Right renal cortex interstitium (tissue), 3 donors: ENCODE data around the gene SLAMF7. TPM values are rescaled to one million over a fixed set of nuclear protein-coding genes. Genes with fewer than 3 reads are reported as not detected.
"Not testable (repeated sequence)": the region's sequence is repeated elsewhere in the genome, so short reads cannot be mapped to it uniquely, and the experiment has no call there.

Experiments used
- DNase-seq, 3 donors: peaks; one replicate each; pipeline ENCODE4 v3.0.0-alpha.2; 2013; ENCODE audit warnings: low read depth in 3 of 3, low spot score in 2 of 3
- polyA plus RNA-seq, 3 donors: library from polyadenylated mRNA; unstranded; fragments of 120-200 nt; gene quantifications; one replicate each; pipeline ENCODE4 v1.2.1, GENCODE V29; 2013; ENCODE audit not compliant: insufficient read length in 3 of 3

Gene SLAMF7
- polyA plus RNA-seq, 3 donors: 0.24 to 0.52 (median 0.28) TPM

DNA sequence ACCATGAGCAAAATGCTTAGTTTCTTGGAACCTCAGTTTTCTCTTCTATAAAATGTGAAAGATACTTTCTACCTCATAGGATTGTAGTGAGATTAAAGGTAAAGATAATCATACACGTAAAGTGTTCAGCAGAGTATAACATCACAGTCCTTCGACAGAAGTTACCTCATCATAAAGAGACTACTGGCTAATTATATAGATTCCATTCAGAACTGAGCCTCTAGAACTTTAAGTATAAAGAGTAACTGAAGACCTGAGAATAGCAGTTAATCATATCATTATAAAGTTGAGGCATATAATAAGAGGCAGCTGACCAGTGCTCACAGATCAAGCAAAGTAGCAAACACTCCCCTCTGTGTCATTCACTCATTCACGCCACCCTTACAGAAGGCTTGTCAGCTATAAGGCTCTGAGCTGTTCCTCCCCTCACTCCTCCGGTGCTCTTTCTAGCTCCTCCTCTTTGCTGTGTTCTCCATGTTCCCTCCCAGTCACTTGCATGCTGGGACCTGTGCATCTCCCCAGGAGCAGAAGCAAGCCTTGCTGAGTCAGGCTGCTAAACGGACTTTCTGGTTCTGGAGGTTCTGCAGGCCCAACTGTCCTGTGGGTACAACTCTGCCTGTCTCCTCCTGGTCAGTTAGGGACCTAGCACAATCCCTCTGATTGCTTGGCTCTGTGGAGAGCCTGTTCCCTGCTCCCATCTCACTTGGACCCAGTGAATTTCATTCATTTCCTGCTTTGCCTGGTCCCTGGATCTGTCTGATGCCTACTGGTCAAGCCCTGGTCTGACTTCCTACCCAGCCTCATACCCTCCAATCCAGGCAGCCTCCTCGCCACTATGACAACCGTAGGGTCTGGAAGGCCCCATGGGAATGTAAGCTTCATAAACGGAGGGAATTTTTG lies 28.6 kb downstream of the SLAMF7 start:
- DNase-seq: no peak

DNA sequence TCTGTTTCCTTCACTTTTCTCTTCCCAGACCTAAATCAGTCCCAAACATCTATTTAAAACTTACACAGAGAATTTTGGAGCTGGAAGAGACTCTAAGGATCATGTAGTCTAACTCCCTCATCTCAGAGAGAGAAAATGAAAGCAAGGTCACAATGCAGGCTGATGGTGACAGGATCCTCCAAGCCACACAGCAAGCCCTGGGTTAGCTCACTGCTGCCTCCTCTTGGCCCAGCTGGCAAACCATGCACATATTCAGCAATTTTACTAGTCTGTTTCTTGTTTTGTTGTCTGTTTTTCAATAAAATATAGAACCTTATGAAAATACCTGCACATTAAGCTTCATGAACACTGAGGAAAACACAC lies 29.2 kb downstream of the SLAMF7 start:
- DNase-seq: no peak

DNA sequence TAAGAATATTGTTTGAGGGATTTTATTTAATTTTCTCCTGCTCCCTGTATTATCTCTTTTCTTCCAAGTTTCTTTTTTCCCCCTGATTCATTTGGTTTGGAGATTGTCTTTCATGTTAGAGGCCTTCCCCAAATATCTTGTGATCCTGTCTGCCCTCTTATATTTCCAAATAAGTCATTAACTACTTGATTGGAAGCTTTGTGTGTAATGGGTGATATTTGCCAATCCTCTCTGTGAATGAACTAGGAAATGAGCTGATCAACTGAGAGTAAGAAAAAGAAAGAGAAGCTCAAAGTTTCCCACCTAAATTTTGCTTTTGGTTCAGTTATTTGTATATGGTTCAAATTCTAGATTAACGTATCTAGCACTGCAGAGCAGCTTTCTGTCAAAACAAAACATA lies 33.3 kb downstream of the SLAMF7 start:
- no peak for DNase-seq

DNA sequence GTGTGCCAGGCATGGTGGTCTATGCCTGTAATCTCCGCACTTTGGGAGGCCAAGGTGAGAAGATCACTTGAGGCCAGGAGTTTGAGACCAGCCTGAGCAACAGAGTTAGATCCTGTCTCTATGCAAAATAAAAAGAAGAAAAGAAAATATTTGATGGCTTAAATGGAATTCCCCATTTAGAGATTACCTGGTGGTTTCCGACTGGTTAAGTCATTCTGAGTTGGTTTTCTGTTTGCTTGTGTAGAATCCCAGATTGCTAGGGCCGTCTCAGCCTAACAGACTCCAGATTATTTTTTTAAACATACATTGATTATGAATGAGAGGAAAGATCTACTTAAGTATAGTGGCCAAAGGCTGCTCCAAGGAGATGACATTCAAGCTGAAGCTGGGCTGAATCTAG lies 34.0 kb downstream of the SLAMF7 start:
- no peak for DNase-seq

DNA sequence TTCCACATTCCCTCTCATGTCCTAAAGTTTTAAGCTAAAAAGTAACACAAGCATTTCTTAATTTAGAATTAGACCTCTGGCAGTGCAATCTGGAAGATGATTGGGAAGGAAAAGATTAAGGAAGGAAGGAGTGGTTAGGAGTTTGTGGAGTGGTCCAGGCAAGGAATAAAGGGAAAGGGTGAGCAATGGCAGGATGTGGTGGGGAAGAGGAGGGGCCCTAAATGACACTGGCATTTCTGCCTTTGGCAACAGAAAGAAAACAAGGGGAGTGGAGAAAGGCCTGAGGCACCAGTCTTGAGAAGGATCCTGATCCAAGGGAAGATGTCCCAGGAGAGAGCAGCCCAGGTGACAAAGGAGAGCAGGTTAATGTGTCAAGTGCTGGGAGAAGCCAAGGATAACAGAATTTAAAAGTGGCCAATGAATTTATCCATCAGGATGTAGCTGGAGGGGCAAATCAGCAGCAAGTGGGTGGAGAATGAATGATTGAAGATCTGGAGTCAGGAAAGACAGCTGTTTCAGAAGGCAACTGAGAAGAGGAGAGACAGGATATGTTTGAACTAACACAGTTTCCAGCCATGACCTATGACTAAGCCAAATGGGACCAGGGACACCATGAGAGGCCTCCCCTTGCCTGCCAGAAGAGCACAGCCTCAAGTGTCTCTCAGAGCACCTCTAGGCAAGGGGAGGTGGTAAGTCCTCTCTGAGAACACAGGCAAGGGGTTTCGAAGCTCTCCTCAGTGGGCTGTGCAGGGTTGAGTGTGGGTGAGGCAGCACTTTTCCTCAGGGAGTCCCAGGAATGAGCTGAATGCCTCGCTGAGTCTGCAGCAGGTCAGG lies 36.1 kb downstream of the SLAMF7 start:
- no peak for DNase-seq

DNA sequence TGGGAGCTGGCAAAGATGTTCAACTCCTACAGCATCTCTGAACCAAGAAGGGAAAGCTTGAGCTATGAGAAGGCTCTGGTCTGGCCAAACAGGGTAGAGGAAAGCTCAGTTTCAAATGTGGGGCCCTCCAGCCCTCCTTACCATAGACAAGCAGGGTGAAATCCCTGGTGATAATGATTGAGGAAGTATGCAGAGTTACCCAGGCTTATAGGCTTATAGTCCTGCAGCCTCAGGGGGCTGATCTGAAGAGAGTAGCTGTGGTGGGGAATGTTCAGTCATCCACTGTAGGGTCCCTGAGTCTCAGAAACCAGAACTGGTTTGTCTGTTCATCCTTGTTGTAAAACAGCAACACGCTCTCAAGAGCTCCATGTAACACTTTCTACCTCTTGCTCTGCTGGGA lies 37.1 kb downstream of the SLAMF7 start:
- no peak for DNase-seq

DNA sequence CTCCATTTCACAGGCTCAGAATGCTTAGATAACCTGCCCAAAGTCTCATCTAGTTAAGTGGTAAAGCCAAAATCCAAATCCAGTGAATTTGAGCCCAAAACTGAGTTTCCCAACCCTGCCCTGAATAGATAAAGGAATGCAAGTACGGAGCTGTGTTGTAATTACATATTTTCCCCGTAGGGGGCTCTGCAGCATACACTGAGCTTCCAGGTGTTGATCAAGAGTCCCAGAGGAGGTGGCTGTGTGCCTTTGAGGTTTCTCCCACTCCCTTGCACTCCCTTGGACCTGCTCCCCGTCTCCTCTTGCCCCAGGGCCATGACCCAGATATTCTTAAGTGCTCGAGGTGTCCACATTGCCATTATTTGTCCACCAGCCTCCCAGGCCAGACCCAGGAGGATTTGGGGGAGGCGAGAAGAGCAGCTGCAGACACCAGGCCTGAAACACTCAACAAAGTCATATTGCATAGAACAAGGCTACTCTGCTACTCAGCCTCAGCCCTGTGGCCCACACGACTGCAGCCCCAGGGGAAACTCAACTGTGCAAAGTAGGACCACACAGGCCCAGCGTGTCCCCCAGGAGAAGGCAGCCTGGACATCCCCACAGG lies 38.5 kb downstream of the SLAMF7 start:
- DNase-seq: no peak

DNA sequence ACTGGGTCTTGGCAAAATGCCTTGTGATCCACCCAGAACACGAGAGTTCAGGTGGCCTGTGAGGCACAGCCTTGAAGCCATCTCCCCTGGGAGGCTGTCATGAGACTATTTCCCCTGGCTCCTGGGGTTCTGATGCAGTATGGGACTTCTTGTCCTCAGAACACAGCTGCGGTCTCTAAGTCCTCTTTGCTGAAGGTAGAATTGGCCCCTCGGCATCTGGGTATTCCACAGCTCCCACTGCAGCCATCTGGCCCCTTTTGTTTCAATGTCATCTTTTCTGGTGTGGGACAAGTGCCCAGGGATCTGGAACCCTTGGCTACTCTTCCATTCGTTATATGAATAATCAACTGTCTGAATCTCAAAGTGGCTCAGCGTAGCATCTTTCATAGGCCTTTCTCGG lies 39.9 kb downstream of the SLAMF7 start:
- no peak for DNase-seq

DNA sequence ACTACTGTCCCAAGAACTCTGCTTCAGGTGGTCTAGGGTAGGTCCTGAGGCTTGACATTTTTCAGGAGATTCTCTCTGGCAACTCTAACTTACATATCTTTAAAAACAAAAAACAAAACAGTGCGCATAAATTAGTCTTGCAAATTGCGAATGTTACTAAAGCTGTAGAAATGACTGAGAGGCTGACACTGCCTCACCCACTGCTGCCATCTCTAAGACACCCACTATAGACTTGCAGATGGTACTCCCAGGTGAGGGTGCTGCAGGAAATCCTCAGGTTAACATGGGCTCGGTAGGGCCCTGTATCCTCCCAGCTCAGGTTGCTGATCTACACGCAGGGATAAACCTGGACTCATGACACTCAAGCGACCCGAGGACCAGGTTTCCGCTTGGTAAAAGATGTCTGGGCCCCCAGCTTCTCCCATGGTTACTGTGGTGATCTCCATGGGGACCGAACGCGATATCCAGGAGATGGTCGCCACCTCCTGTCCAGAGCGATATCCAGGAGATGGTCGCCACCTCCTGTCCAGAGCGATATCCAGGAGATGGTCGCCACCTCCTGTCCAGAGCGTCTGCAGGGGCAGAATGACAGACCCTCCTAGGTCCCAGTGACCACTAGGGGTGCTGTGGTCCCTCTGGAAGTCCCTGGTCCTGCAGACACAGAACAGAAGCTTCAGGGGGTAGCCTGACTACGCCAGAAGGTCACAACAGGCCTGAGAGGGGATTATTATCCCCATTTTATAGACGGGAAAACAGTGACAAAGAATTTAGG lies 40.8 kb downstream of the SLAMF7 start:
- DNase-seq: no peak

DNA sequence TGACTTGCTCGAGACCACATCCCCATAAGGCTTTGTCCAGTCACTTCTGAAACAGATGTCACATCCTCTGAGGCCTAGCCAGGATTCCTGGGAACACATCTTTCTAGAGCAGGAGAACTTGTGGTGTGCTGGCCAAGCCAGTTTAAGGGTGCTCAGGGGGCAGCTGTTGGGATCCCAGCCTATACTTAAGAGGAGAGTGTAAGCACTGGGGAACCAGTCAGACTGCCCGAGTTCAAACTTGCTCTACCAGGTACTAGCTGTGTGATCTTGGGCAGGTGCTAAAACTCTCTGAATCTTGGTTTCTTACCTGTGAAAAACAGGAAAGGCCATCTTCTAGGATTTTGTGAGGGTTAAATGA lies 41.3 kb downstream of the SLAMF7 start:
- no peak for DNase-seq

DNA sequence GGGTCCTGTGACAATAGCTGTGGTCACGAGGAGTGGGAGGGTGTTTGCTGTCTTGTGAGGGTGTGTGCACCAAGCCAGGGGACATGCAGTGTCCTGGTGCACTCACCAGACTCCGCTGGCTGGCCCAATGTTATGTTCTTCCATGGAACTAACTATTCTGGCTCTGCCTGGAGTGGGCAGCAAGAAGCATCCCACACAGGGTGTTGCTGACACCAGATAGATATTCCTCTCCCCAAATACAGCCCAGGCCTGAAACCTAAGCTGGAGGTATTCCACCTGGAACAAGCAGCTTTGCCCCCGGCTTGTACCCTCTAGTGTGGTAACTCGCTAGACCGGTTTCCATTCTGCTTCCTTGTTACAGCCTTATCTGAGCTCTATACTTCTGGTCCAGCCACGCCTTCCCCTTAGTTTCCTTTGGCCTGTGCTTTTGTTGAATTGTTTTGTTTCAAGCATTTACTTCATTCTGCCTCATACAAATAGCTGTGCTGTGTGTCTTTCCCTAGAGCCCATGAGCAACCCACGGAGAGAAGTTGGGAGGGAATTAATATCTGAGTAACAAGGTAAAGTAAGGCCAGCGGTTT lies 42.2 kb downstream of the SLAMF7 start:
- peak in 1 of 3 donors; percentile 27 for DNase-seq

DNA sequence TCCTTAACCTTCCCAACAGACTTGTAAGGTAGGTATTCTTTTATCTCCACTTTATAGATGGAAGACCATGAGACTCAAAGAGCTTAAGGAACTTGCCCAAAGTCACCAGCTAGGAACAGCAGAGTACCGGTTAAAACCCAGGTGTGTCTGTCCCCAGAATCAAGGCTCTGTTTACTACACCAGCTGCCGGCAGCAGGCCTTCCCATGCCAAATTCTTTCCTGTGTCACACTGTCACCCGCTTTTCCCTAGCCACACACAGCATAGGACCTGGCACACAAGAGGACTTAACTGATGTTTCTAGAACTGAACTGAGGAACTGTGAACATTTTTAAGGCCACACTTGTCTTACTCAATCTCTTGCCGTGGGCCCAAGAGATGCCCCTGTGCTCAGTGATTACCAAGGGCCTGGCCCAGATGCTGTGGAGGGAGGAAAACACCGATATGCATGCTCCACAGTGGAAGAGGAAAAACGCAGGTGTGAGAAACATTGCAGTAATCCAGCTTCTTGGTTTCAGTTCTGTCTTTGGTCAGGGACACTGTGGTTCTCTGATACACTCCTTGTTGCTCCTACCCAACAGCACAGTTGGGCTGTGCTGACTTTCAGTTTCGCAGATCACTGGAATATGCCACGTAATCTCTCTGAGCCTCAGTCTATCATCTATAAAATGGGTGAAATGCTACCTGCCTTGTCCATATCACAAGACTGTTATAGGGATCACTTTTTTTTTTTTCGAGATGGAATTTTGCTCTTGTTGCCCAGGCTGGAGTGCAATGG lies 43.1 kb downstream of the SLAMF7 start:
- DNase-seq: no peak

DNA sequence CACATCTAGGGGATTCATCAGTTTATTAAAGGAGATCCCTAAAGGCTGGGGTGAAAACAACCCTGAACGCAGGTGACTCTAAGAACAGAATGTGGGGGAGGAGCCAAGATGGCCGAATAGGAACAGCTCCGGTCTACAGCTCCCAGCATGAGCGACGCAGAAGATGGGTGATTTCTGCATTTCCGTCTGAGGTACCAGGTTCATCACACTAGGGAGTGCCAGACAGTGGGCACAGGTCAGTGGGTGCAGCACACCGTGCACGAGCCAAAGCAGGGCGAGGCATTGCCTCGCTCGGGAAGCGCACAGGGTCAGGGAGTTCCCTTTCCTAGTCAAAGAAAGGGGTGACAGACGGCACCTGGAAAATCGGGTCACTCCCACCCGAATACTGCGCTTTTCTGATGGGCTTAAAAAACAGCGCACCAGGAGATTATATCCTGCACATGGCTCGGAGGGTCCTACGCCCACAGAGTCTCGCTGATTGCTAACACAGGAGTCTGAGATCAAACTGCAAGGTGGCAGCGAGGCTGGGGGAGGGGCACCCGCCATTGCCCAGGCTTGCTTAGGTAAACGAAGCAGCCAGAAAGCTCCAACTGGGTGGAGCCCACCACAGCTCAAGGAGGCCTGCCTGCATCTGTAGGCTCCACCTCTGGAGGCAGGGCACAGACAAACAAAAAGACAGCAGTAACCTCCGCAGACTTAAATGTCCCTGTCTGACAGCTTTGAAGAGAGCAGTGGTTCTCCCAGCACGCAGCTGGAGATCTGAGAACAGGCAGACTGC lies 44.1 kb downstream of the SLAMF7 start:
- DNase-seq: not testable (repeated sequence)

DNA sequence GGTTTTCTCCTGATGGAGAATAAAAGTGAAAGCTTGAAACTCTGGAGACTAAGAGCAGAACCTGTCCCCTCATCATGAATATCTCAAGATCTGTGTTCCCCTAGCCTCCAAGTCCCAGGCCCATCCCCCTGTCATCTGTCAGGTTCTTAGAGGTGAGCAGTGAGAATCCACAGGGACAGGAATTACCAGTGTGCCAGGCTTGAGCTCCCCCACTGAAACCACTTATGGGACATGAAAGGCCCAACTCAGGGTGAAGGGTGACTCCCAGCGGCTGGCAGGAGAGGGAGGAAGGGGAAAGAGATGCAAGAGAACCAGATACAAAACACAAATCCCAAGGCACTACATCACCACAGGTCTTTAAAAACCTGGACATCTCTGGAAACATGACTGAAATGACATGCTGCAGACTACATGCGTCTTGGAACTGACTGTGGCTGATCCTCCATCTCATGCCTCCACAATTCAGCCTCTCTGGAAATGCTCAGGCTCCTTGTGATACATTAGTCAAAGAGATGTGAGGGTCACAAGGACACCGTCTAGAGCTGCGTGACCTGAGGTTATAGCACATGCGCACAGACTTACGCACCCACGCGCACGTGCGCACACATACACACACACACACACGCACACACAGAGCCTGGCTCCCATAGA lies 50.1 kb downstream of the SLAMF7 start:
- no peak for DNase-seq

DNA sequence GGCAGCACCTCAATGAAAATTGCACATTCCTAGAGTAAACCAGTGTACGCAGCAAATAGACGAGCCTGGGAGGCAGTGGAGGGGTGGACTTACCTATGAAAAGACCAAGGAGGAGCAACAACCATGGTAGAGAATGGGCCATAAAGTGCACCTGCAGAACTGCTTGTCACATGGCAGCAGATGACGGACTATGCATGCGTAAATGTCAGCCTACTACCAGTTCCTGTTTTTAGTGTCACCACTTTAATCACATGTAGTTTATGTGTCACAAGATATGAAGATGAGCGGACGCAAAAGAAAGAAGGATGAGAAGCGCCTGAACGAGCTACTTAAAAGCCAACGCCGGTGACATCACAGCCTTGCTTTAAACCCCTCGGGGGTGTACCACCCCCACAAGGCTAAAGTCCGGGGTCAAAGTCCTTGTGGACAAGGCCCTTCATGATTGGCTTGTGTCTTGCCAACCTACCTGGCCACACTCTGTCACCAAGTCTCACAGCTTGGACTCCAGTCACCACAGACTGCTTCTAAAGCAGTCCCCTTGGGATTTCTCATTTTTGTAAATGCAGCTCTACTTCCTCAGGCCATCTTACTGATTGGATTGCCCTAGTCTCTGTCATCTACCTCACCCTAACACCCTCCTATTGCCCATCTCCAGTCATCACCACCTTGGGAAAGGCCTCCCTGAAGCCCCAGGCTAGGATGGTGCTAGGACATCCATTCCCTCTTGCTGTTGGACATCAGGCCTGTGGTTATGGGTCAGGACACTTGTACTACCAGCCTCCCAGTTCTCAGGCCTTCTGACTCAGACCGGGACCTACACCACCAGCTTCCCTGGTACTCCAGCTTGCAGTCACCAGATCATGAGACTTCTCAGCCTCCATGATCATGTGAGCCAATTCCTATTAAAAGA lies 50.9 kb downstream of the SLAMF7 start:
- DNase-seq: no peak

DNA sequence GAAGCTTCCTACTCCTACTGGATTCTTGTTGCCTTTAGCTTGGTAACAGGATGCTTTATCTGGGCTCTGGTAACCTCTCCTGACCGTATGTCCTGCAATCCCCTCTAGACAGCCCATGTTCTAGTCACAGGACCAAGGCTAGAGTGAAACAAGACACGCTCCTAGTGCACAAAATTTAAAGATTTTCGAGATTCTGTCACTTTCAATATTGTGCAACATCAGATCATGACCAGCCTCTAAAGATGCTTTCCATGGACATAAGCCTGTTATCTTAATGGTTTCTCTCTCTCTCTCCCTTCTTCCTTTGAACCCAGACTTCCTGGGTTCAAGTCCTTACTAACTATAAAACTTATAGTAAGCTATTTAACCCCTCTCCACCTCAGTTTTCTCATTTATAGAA lies 55.3 kb downstream of the SLAMF7 start:
- no peak for DNase-seq

DNA sequence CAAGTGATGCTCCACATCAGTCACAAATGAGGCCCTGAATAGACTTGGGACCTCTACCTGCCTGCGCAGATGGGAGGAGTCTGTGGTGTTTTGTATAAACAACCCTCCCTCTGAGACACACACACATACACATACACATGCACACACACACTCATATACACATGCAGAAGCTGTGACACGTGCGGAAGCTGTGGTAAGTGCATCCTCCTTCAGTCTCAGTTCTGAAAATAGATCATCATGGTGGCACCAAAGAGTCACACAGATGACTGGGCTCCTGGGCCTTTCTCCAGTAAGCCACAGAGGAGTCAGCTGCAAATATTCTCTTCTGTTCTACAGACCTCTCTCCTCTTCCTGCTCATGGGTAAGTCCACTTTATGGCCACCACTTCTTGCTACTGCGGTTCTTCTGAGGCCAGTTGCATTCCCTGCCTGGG lies 56.9 kb downstream of the SLAMF7 start, which contains the start of gene LY9:
TSS of gene LY9 (plus strand) at position 224 of the 433 bp plus-strand sequence. CDS start at position 238, 14 bp downstream.
- no peak for DNase-seq
